Vagina (tissue), 2 donors: Measurements from ENCODE around the gene ASXL2.

Experiments
- CTCF ChIP-seq, 3 experiments: fragments of 450-650 bp in 2 of 3; fragments of 200-600 bp in 1 of 3; sonication (generic) in 1 of 3; IDR thresholded peaks; one replicate each; pipeline ENCODE4 v1.5.1; 2017 to 2019; ENCODE audit warnings: antibody characterized with exemption in 3 of 3, mild to moderate bottlenecking in 2 of 3, moderate library complexity in 2 of 3
- POLR2AphosphoS5 ChIP-seq, 2 donors: sonication (generic); formaldehyde crosslinking; IDR thresholded peaks; one replicate each; pipeline ENCODE4 v1.9.0; 2017; ENCODE audit warnings: antibody characterized with exemption in 2 of 2, mild to moderate bottlenecking in 2 of 2, low read depth in 1 of 2; ENCODE audit not compliant: insufficient read depth in 1 of 2

- no peak for TF ChIP-seq POLR2AphosphoS5 (IDR thresholded peaks at IDR 0.05; ENCODE audit: insufficient read depth in 1 of 2, low read depth in 1 of 2)
- TF ChIP-seq CTCF (IDR thresholded peaks at IDR 0.05): no peak
Measured at GRCh38 chr2:25772078-25772477, 106.2 kb downstream of the ASXL2 start.
